WTC11 (cell line): ENCODE data around the gene PDSS2. TPM values are rescaled to one million over a fixed set of nuclear protein-coding genes. Genes with fewer than 3 reads are reported as not detected.
A peak's percentile ranks its signal among the peaks of the same experiment; 100 is the strongest.

ENCODE experiments used
- ATAC-seq: fragments of 200-7000 bp; cut with Tn5 transposase; 2 replicates; pipeline ENCODE4 v1.10.0; 2021; ENCODE audit warnings: mild to moderate bottlenecking, moderate library complexity
- CTCF ChIA-PET: fragments of 300-600 bp; sonication (Branson Sonifier 250); formaldehyde crosslinking; loops from one replicate; lab custom pipeline; 2021; ENCODE audit warnings: antibody characterized with exemption; lab: Charles Lee
- POLR2A ChIA-PET: fragments of 350-600 bp; sonication (Branson Sonifier 250); formaldehyde crosslinking; loops from one replicate; lab custom pipeline; 2021; ENCODE audit warnings: antibody characterized with exemption; lab: Charles Lee
- DNase-seq: peaks from one replicate; pipeline ENCODE4 v3.0.0; 2021; ENCODE audit warnings: low spot score
- H3K27ac Mint-ChIP-seq: 2 replicates; pipeline ENCODE4 v1.8.0; 2021; ENCODE audit warnings: mixed read lengths
- H3K27me3 Mint-ChIP-seq: 2 replicates; pipeline ENCODE4 v1.8.0; 2021; ENCODE audit warnings: low read depth, mild to moderate bottlenecking, moderate library complexity, mixed read lengths
- H3K36me3 Mint-ChIP-seq: 2 replicates; pipeline ENCODE4 v1.8.0; 2021; ENCODE audit warnings: mixed read lengths
- H3K4me1 Mint-ChIP-seq: 2 replicates; pipeline ENCODE4 v1.8.0; 2022; ENCODE audit warnings: mixed read lengths
- H3K4me3 Mint-ChIP-seq: 2 replicates; pipeline ENCODE4 v1.8.0; 2021; ENCODE audit warnings: mild to moderate bottlenecking, moderate library complexity, mixed read lengths
- H3K9me3 Mint-ChIP-seq: 2 replicates; pipeline ENCODE4 v1.8.0; 2021; ENCODE audit warnings: mixed read lengths
- IRF2 ChIP-seq: sonication (generic); formaldehyde crosslinking; IDR thresholded peaks from 2 replicates; pipeline ENCODE4 v1.8.0; 2022; ENCODE audit warnings: low read depth, missing genetic modification reagents, borderline replicate concordance
- KAT7 ChIP-seq: sonication (generic); formaldehyde crosslinking; IDR thresholded peaks from 2 replicates; pipeline ENCODE4 v1.8.1; 2023; ENCODE audit warnings: missing genetic modification reagents, mild to moderate bottlenecking, borderline replicate concordance
- ZNF263 ChIP-seq: sonication (generic); formaldehyde crosslinking; IDR thresholded peaks from 2 replicates; pipeline ENCODE4 v1.8.1; 2022; ENCODE audit warnings: low read depth, mild to moderate bottlenecking, moderate library complexity, missing genetic modification reagents
- ZNF317 ChIP-seq: sonication (generic); formaldehyde crosslinking; IDR thresholded peaks from 2 replicates; pipeline ENCODE4 v1.8.1; 2023; ENCODE audit warnings: low read depth, mild to moderate bottlenecking, moderate library complexity, missing genetic modification reagents, borderline replicate concordance
- total RNA-seq: library from RNA; stranded (reverse); gene quantifications from 3 replicates; pipeline ENCODE4 v1.2.3, GENCODE V29; 2021
- TF ChIP-seq, protein P1 (sequence below): sonication (generic); formaldehyde crosslinking; IDR thresholded peaks from 2 replicates; pipeline ENCODE4 v1.8.0; 2023; ENCODE audit warnings: missing genetic modification reagents, mild to moderate bottlenecking, borderline replicate concordance
- TF ChIP-seq, protein P2 (sequence below): sonication (generic); formaldehyde crosslinking; IDR thresholded peaks from 2 replicates; pipeline ENCODE4 v1.8.0; 2022; ENCODE audit warnings: mild to moderate bottlenecking, missing genetic modification reagents
- TF ChIP-seq, protein P3 (sequence below): fragments of 250-450 bp; sonication (Bioruptor Pico); IDR thresholded peaks from 2 replicates; pipeline ENCODE4 v1.9.0; 2021; ENCODE audit warnings: mild to moderate bottlenecking, borderline replicate concordance
- TF ChIP-seq, protein P4 (sequence below): fragments of 250-450 bp; sonication (Bioruptor Pico); IDR thresholded peaks from 2 replicates; pipeline ENCODE4 v1.9.0; 2021; ENCODE audit warnings: mild to moderate bottlenecking

Gene PDSS2
- total RNA-seq, 1 experiment from 2014 or later: 18.3 TPM

DNA sequence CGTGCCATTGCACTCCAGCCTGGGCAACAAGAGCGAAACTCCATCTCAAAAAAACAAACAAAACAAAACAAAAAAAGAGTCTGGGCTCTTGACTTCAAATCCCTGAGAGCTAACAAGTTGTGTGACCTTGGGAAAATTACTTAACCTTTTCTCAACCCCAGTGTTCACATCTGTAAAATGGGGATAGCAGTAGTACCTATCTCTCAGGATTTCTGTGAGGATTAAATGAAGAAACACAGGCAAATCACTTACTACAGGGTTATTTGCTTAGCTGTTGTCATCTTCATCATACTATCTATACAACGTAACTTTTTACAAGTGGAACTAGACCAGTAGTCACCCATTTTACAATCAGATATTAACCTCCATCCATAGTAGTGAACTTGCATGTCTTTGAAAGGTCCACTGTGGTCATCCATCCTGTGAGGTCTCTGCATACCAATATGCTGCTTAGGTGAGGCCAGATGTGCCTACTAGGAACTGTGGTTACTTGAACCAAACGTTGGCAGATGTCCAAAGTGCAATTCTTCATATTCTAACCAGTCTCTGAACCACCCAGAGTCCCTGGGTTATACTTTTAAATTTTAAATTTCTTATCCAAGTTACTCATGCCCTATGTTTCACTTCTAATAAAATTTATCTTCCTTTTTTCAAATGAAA, 215.2 kb downstream of the PDSS2 start (continued):
- TF ChIP-seq, protein P1, sequence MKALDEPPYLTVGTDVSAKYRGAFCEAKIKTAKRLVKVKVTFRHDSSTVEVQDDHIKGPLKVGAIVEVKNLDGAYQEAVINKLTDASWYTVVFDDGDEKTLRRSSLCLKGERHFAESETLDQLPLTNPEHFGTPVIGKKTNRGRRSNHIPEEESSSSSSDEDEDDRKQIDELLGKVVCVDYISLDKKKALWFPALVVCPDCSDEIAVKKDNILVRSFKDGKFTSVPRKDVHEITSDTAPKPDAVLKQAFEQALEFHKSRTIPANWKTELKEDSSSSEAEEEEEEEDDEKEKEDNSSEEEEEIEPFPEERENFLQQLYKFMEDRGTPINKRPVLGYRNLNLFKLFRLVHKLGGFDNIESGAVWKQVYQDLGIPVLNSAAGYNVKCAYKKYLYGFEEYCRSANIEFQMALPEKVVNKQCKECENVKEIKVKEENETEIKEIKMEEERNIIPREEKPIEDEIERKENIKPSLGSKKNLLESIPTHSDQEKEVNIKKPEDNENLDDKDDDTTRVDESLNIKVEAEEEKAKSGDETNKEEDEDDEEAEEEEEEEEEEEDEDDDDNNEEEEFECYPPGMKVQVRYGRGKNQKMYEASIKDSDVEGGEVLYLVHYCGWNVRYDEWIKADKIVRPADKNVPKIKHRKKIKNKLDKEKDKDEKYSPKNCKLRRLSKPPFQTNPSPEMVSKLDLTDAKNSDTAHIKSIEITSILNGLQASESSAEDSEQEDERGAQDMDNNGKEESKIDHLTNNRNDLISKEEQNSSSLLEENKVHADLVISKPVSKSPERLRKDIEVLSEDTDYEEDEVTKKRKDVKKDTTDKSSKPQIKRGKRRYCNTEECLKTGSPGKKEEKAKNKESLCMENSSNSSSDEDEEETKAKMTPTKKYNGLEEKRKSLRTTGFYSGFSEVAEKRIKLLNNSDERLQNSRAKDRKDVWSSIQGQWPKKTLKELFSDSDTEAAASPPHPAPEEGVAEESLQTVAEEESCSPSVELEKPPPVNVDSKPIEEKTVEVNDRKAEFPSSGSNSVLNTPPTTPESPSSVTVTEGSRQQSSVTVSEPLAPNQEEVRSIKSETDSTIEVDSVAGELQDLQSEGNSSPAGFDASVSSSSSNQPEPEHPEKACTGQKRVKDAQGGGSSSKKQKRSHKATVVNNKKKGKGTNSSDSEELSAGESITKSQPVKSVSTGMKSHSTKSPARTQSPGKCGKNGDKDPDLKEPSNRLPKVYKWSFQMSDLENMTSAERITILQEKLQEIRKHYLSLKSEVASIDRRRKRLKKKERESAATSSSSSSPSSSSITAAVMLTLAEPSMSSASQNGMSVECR (CRISPR knock-in tag): no peak
- TF ChIP-seq KAT7: no peak

DNA sequence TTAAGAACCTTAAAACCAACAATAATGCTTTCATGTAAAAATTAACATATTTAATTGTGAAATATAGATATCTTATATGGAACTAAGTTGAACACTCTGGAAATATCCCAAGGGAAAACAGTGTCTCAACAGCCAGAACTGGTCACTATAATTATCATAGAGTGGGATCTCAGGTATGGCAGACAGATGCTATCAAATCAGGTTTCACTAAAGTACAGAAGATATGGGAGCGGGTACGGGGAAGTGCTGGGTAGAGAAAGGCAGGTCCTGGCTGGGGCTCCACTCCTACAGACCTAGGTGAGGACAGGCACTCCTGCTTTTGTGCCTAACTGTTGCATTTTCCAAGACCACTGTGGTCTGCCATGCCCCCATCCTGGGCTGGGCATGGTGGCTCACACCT, 215.9 kb downstream of the PDSS2 start:
- POLR2A ChIA-PET: no interaction called here

DNA sequence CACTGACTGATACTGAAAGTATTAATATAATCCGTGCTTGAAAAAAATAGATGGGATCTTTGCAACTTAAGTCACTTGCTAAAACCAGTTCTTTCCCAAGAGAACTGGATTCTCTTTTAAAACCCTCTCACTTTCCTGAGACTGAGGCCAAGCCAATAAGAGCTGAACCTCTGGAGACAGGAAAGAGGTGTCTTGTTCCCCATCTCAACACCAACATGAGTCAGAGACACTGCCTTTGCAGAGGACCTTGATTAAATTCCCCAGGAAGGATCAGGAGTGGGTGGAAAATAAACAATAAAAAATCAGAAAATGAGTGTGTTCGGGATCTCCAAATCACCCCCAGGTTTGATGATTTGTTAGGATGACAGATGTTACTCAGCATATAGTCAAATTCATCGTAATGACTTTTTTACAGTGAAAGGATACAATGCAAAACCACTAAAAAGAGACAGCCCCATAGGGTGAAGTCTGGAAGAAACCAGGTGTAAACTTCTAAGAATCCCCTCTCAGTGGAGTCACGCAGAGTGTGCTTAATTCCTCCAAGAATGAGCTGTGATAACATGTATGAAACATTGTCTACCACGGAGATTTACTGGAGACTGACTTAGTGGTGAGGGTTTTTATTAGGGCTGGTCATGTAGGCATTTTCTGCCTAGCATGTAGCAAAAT, 221.2 kb downstream of the PDSS2 start:
- H3K4me1 Mint-ChIP-seq: peaks cover 3% of the 10 kb centered on the region
- peaks cover 8% of the 10 kb centered on the region for H3K9me3 Mint-ChIP-seq
- POLR2A ChIA-PET: interaction anchor here (0.7 kb wide), 1 partner anchor 1357 kb away, joined by 3 read pairs; no protein-coding TSS in a partner anchor
- ATAC-seq (no peak), DNase-seq (no peak)
- H3K4me3 Mint-ChIP-seq: no peak overlapping the region
- no peaks in the 10 kb centered on the region for H3K27me3 Mint-ChIP-seq
- H3K36me3 Mint-ChIP-seq: peaks cover 10% of the 10 kb centered on the region; the same call in 1 of the 2 replicates
- CTCF ChIA-PET: no interaction called here
- H3K27ac Mint-ChIP-seq: peak overlapping the region; percentile 46
- no peak for TF ChIP-seq ZNF263 (CRISPR knock-in tag)
- no peak for TF ChIP-seq ZNF317 (CRISPR knock-in tag)
- TF ChIP-seq, protein P1 (CRISPR knock-in tag): no peak
- TF ChIP-seq, protein P2, sequence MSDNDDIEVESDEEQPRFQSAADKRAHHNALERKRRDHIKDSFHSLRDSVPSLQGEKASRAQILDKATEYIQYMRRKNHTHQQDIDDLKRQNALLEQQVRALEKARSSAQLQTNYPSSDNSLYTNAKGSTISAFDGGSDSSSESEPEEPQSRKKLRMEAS (CRISPR knock-in tag): no peak

More for the DNA sequence above, 215.9 kb downstream of the PDSS2 start:
- H3K4me1 Mint-ChIP-seq: peaks cover 6% of the 10 kb centered on the region
- H3K36me3 Mint-ChIP-seq: no peaks in the 10 kb centered on the region
- no peaks in the 10 kb centered on the region for H3K9me3 Mint-ChIP-seq
- DNase-seq (no peak), ATAC-seq (no peak)
- no peak for TF ChIP-seq IRF2
- TF ChIP-seq, protein P3, sequence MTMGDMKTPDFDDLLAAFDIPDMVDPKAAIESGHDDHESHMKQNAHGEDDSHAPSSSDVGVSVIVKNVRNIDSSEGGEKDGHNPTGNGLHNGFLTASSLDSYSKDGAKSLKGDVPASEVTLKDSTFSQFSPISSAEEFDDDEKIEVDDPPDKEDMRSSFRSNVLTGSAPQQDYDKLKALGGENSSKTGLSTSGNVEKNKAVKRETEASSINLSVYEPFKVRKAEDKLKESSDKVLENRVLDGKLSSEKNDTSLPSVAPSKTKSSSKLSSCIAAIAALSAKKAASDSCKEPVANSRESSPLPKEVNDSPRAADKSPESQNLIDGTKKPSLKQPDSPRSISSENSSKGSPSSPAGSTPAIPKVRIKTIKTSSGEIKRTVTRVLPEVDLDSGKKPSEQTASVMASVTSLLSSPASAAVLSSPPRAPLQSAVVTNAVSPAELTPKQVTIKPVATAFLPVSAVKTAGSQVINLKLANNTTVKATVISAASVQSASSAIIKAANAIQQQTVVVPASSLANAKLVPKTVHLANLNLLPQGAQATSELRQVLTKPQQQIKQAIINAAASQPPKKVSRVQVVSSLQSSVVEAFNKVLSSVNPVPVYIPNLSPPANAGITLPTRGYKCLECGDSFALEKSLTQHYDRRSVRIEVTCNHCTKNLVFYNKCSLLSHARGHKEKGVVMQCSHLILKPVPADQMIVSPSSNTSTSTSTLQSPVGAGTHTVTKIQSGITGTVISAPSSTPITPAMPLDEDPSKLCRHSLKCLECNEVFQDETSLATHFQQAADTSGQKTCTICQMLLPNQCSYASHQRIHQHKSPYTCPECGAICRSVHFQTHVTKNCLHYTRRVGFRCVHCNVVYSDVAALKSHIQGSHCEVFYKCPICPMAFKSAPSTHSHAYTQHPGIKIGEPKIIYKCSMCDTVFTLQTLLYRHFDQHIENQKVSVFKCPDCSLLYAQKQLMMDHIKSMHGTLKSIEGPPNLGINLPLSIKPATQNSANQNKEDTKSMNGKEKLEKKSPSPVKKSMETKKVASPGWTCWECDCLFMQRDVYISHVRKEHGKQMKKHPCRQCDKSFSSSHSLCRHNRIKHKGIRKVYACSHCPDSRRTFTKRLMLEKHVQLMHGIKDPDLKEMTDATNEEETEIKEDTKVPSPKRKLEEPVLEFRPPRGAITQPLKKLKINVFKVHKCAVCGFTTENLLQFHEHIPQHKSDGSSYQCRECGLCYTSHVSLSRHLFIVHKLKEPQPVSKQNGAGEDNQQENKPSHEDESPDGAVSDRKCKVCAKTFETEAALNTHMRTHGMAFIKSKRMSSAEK: no peak
- TF ChIP-seq ZNF263 (CRISPR knock-in tag): no peak
- TF ChIP-seq, protein P4, sequence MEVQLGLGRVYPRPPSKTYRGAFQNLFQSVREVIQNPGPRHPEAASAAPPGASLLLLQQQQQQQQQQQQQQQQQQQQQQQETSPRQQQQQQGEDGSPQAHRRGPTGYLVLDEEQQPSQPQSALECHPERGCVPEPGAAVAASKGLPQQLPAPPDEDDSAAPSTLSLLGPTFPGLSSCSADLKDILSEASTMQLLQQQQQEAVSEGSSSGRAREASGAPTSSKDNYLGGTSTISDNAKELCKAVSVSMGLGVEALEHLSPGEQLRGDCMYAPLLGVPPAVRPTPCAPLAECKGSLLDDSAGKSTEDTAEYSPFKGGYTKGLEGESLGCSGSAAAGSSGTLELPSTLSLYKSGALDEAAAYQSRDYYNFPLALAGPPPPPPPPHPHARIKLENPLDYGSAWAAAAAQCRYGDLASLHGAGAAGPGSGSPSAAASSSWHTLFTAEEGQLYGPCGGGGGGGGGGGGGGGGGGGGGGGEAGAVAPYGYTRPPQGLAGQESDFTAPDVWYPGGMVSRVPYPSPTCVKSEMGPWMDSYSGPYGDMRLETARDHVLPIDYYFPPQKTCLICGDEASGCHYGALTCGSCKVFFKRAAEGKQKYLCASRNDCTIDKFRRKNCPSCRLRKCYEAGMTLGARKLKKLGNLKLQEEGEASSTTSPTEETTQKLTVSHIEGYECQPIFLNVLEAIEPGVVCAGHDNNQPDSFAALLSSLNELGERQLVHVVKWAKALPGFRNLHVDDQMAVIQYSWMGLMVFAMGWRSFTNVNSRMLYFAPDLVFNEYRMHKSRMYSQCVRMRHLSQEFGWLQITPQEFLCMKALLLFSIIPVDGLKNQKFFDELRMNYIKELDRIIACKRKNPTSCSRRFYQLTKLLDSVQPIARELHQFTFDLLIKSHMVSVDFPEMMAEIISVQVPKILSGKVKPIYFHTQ (CRISPR knock-in tag): no peak
- no peaks in the 10 kb centered on the region for H3K27me3 Mint-ChIP-seq
- H3K4me3 Mint-ChIP-seq: no peak overlapping the region
- CTCF ChIA-PET: no interaction called here
- H3K27ac Mint-ChIP-seq: no peak overlapping the region
